Measurements from ENCODE around the gene EEF1A1. TPM values are rescaled to one million over a fixed set of nuclear protein-coding genes. Genes with fewer than 3 reads are reported as not detected.
"Not testable (repeated sequence)": the region's sequence is repeated elsewhere in the genome, so short reads cannot be mapped to it uniquely, and the experiment has no call there.

EEF1A1 gene
- polyA plus RNA-seq, 5 donors: 22,333 to 30,001 (median 25,548) TPM

DNA sequence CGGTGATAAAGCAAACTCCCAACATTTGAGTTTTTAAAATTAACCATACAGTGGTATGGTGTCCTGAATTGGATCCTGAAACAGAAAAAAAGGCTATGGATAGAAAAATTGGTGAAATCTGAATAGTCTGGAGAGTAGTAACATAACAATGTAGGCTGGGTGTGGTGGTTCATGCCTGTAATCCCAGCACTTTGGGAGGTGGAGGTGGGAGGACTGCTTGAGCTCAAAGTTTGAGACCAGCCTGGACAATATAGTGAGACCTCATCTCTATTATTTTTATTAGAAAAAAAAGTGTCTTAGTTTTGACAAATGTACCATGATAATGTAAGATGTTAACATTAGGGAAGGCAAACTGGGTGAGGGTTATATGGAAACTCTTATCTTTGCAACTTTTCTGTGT lies 11.0 kb downstream of the EEF1A1 start:
- no peak for DNase-seq

DNA sequence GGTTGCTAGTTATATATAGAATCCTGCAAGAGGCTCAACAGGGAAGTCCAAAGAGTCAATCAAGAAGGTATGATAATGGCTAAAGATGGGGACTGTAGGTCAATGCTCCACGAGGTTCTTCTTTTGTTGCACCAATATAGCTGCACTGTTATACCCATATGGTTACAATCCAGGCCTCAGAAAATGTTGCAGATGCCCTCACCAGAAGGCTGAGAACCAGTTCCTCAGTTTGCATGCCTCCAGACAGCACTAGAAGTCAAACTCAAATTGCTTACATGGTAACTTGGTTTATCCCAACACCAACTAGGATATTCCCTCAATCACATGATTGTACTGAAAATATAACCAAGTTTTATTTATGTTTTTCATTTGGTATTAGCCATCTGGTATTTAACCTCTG lies 12.1 kb downstream of the EEF1A1 start:
- no peak for DNase-seq

GRCh38 chr6:73506246-73506645 lies 14.6 kb downstream of the EEF1A1 start:
- DNase-seq: no peak

GRCh38 chr6:73505705-73506104 lies 15.1 kb downstream of the EEF1A1 start:
- not testable (repeated sequence) for DNase-seq

DNA sequence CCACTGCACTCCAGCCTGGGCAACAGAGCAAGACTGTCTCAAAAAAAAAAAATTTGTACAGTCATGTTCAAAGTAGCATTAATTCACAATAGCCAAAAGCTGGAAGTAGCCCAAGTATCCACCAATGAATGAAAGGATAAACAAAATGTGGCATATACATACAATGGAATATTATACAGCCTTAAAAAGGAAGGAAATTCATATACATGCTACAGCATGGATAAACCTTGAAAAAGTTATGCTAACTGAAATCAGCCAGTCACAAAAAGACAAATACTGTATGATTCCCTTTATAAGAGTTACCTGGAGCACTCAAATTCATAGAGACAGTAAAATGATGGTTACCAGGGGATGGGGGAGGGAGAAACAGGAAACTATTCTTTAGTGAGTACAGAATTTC lies 15.7 kb downstream of the EEF1A1 start:
- DNase-seq: no peak

DNA sequence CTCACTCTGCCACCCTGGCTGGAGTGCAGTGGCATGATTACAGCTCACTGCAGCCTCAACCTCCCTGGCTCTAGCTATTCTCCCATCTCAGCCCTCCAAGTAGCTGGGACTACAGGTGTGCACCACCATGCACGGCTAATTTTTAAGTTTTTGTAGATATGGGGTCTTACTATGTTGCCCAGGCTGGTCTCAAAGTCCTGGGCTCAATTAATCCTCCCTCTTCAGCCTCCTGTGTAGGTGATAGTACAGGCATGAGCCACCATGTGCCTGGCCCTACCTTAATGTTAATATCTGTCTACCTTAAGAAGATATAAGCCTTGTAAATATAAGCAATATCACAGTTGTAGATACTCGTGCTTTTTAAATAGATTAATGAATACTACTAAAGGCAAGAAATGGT lies 16.7 kb downstream of the EEF1A1 start:
- no peak for DNase-seq

DNA sequence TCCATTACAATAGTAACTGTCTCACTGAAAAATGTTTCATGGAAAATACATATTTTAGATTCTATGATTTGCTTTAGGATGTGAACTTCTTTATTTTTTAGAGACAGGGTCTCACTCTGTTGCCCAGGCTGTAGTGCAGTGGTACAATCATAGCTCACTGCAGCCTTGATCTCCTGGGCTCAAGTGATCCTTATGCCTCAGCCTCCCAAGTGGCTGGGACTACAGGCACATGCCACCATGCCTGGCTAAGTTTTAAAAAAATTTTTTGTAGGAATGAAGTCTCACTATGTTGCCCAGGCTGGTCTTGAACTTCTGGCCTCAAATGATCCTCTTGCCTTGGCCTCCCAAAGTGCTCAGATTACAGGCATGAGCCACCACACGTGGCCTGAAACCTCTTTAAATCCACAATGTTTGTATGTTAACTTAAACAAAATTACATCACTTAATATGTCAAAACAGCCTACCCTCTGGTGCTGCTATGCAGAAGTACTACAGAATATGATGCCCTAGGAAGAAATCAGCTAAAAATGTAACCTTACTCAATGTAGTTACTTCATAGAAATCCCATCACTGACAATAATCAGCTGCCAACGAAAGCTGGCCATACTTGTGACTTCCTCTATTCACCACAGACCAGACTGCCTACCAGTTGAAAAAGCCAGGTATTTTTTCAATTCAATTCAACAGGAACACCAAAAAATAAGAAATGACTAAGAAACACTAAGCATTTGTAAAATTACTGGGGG lies 17.6 kb downstream of the EEF1A1 start:
- no peak for DNase-seq

GRCh38 chr6:73497915-73498314 lies 22.9 kb downstream of the EEF1A1 start:
- no peak for DNase-seq

DNA sequence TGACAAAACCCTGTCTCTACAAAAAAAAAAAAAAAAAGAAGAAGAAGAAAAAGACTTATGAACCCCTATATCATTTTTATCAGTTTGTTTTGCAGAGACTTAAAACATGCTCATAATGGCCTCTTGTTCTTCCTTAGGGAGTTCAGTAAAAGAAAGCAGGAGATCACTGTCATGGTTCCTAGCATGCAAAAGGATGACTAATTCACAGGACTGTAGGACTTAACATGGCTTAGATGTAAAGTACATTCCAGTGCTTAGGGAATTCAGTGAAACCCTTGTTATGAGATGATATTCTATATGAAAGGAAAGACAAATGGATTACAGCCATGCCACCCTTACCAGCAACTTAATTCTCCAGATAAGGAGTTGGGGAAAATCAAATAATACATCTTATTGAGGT lies 29.5 kb downstream of the EEF1A1 start:
- no peak for DNase-seq

DNA sequence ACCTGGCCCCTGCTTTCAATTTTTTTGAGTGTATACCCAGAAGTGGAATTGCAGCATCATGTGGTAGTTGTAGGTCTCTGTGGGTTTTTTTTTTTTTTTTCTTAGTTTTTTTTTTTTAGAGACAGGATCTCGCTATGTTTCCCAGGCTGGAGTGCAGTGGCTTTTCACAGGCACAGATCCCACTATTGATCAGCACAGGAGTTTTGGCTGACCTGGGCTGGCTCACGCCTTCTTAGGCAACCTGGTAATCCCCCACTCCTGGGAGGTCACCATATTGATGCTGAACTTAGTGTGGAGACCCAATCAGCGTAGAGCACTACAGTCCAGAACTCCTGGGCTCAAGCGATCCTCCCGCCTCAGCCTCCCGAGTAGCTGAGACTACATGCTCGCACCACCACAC lies 33.4 kb downstream of the EEF1A1 start:
- DNase-seq: no peak

- DNase-seq: no peak
Observed at GRCh38 chr6:73484438-73484837, 36.4 kb downstream of the EEF1A1 start.

- no peak for DNase-seq
Observed at GRCh38 chr6:73481969-73482368, 38.9 kb downstream of the EEF1A1 start.

GRCh38 chr6:73477407-73477806 lies 43.4 kb downstream of the EEF1A1 start:
- DNase-seq: no peak

DNA sequence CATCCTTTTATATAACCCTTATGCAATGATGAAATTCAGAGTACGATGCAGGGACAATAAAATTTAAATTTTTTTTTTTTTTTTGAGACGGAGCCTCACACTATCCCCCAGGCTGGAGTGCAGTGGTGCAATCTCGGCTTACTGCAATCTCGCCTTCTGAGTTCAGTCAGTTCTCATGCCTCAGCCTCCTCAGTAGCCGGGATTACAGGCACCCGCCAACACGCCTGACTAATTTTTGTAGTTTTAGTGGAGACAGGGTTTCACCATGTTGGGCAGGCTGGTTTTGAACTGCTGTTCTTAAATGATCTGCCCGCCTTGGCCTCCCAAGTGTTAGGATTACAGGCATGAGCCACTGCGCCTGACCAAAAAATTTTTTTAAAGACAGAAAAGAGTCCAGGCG lies 44.1 kb downstream of the EEF1A1 start:
- no peak for DNase-seq

DNA sequence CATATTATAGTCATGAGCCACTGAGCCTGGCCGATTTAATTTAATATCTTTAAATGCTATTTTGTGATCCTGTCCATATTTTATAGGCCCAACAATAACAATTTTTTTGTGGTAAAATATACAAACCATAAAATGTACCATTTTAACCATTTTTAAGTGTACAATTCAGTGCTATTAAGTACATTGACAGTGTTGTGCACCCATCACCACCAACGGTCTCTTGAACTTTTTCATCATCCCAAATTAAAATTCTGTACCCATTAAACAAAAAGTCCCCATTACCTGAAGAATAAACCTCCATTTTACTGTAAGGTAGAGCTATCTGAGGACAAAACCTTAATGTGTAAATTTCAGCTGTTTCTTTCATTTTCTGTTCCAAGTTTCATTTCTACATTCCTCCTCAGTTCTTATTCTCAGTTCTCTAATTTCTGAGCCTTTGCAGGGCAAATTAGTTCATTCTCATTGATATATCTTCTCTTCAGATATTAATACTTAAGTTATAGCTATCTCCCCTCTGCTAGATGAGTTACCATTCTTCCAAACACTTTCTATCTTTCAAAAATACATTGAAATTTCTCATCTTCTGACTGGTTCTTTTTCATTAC lies 49.0 kb downstream of the EEF1A1 start:
- no peak for DNase-seq

Other genes starting within 250 kb of the EEF1A1 start
- gene DPPA5, start 166.8 kb downstream of the EEF1A1 start, polyA plus RNA-seq (ENCODE audit: insufficient read depth in 1 of 5, insufficient read length in 5 of 5, low replicate concordance in 1 of 5): not detected
- gene KHDC3L, start 158.4 kb downstream of the EEF1A1 start, polyA plus RNA-seq (ENCODE audit: insufficient read depth in 1 of 5, insufficient read length in 5 of 5, low replicate concordance in 1 of 5): under 1 TPM in 1 of 5 donors, not detected in 4; 0.14 TPM
- gene OOEP, start 151.1 kb downstream of the EEF1A1 start, polyA plus RNA-seq (ENCODE audit: insufficient read depth in 1 of 5, insufficient read length in 5 of 5, low replicate concordance in 1 of 5): under 1 TPM in 3 of 5 donors, not detected in 2; 0.26 to 0.66 (median 0.37) TPM
- 1 to 10 TPM in 2 of 5 donors, under 1 TPM in 3; 0.26 to 1.8 (median 1.00) TPM for gene DDX43, start 126.2 kb downstream of the EEF1A1 start, polyA plus RNA-seq (ENCODE audit: insufficient read depth in 1 of 5, insufficient read length in 5 of 5, low replicate concordance in 1 of 5)
- 1 to 10 TPM; 5.4 to 7.8 (median 7.4) TPM for gene CGAS, start 68.7 kb downstream of the EEF1A1 start, polyA plus RNA-seq (ENCODE audit: insufficient read depth in 1 of 5, insufficient read length in 5 of 5, low replicate concordance in 1 of 5)
- 10 to 100 TPM; 26.2 to 37.7 (median 30.8) TPM for gene MTO1, start 59.3 kb downstream of the EEF1A1 start, polyA plus RNA-seq (ENCODE audit: insufficient read depth in 1 of 5, insufficient read length in 5 of 5, low replicate concordance in 1 of 5)
- gene SLC17A5, start 133.0 kb upstream of the EEF1A1 start, polyA plus RNA-seq (ENCODE audit: insufficient read depth in 1 of 5, insufficient read length in 5 of 5, low replicate concordance in 1 of 5): 10 to 100 TPM in 4 of 5 donors, 1 to 10 TPM in 1; 8.8 to 10.5 (median 10.1) TPM
- gene CD109, start 175.2 kb upstream of the EEF1A1 start, polyA plus RNA-seq (ENCODE audit: insufficient read depth in 1 of 5, insufficient read length in 5 of 5, low replicate concordance in 1 of 5): 10 to 100 TPM; 13.5 to 31.2 (median 23.4) TPM

Data from right lung (tissue), 5 donors.